GM13976 (cell line): Measurements from ENCODE around the gene MAPK8IP2.

Source experiments
- DNase-seq: peaks from one replicate; pipeline ENCODE4 v3.0.0; 2012; ENCODE audit warnings: low spot score
- CTCF ChIP-seq: IDR thresholded peaks from 2 replicates; pipeline ENCODE4 v1.5.1; 2012; ENCODE audit warnings: borderline replicate concordance, mild to moderate bottlenecking; ENCODE audit not compliant: insufficient read depth; ENCODE audit errors: extremely low read depth, missing control alignments, control extremely low read depth
- in situ Hi-C: fragments of 300-500 bp; cut with MboI; formaldehyde crosslinking; loops from one replicate; pipeline ENCODE4 v1.12.0; 2022; ENCODE audit warnings: low sequenced_read_pairs, mixed read lengths, inconsistent platforms; ENCODE audit not compliant: unreplicated experiment

The MAPK8IP2 gene

DNA sequence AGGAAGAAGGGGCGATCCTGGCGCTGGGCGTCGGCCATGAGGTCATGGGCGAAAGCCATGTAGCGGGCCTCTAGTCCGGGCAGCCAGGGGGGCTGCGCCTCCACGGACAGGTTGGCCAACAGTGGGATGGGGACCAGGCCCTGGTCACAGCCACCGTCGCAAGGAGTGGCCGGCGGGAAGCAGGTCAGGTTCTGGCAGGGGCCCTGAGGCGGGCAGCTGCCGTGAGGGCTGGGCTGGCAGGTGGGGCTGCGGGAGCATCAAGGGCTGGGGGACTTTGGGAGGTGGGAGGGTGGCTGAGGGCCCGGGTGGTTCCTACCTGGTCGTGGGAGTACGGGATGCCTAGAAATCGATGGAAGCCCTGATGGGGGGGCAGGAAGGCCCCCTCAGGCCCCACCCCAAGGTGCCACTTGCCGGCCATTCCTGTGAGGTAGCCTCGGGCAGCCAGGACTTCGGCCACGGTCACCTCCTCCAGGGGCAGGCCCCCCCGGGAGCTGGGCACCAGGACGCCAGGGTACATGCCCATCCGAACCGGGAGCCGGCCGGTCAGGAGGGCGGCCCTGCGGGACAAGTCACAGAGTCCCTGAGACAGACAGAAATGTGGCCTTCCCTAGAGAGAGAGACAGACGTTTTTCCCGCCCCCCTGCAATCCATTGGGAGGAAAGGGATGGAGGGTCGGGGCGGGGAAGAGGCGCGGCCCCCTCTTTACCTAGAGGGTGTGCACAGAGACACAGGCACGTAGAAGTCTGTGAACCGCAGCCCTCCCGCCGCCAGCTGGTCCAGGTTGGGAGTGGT is 26.5 kb downstream of the MAPK8IP2 start:
- no peak for TF ChIP-seq CTCF
- DNase-seq, result no peak
- in situ Hi-C loops, result no loop called here

DNA sequence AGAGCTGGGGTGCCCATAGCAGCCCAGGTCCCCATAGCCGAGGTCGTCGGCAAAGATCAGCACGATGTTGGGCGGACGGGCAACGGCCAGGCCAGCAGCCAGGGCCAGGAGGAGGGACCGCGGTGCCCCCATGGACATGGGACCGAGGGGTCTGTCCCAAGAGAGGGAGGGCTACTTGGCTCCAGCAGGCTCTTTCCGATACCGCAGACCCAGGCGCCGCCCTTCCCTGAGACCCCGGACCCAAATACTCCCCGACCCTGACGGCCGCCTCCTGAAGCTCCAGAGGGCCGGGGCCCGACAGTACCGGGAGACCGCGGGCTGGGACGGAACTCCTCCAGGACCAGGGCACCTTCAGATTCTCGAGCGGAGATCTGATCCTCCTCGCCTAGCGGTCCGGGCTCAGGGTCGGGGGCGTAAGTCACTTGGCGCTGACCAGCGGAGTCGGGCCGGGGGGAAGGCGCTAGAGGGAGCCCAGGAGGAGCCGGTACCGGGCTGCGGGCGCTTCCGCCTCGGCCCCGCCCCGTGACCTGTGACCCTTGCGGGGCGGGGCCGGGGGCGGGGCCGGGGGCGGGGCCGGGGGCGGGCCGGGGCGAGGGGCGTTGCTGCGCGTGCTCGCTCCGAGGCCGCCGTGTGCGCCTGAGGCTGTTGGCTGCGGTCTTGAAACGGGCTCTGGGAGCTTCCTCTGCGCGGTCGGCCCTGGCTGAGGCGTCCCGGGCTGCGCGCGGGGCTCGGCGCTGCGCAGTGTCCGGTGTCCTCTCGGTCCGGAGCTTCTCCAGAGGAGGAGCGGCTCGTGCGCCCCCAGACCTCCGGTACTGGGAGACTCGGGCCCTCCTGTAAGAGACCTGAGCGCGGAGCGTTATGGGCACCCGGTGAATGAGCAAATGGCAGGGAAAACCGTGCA is 27.3 kb downstream of the MAPK8IP2 start, which contains the start of gene ARSA:
Gene ARSA, minus strand, starts transcription at position 511 of the 901 bp plus-strand sequence. Its CDS starts 373 bp downstream, at position 138.
- peak; percentile 93 for DNase-seq
- in situ Hi-C loops, result no loop called here
- peak; percentile 57 for TF ChIP-seq CTCF

DNA sequence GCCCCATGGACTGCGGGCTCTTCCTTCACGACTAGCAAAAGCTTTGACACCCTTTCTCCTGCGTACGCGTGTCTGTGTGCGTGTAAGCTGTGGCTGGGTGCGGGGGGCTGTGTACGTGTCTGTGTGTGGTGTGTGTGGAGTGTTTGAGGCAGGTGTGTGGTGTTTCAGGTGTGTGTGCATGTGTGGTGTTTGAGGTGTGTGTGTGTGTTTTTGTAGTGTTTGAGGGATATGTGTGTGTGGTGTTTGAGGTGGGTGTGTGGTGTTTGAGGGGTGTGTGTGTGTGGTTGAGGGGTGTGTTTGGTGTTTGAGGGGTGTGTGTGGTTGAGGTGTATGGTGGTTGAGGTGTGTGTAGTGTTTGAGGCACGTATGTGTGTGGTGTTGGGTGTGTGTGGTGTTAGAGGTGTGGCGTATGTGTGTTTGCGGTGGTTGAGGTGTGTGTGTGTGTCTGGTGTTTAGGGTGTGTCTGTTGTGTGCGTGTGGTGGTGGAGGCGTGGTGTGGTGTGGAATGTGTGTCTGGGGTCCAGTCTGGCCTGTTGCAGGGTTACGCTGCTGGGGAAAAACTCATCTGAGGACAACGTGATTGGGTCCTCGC is 28.0 kb downstream of the MAPK8IP2 start:
- no peak for DNase-seq
- in situ Hi-C loops, result no loop called here
- TF ChIP-seq CTCF, result no peak

- in situ Hi-C loops, result no loop called here
- DNase-seq, result no peak
- TF ChIP-seq CTCF, result no peak
Measured at GRCh38 chr22:50630376-50630775, 29.8 kb downstream of the MAPK8IP2 start.

GRCh38 chr22:50633086-50633485 is 32.5 kb downstream of the MAPK8IP2 start:
- no peak for TF ChIP-seq CTCF
- no peak for DNase-seq
- in situ Hi-C loops, result no loop called here

GRCh38 chr22:50633771-50634170 is 33.2 kb downstream of the MAPK8IP2 start:
- in situ Hi-C loops, result no loop called here
- no peak for DNase-seq
- TF ChIP-seq CTCF, result no peak
